GM06990 (cell line): ENCODE data around the gene HSPBP1.
"Not testable (repeated sequence)": the region's sequence is repeated elsewhere in the genome, so short reads cannot be mapped to it uniquely, and the experiment has no call there.

Source experiments
- DNase-seq: peaks from one replicate; pipeline ENCODE4 v3.0.0-alpha.2; 2011; ENCODE audit not compliant: insufficient read length; ENCODE audit errors: extremely low read depth
- H3K27me3 ChIP-seq: replicated peaks from 2 replicates; pipeline ENCODE4 v1.6.0; 2011; ENCODE audit warnings: low read length; ENCODE audit not compliant: control insufficient read depth, insufficient read depth
- H3K36me3 ChIP-seq: 2 replicates; pipeline ENCODE4 v1.5.1; 2011; ENCODE audit warnings: low read length; ENCODE audit not compliant: control insufficient read depth, insufficient read depth
- H3K4me3 ChIP-seq: replicated peaks from 2 replicates; pipeline ENCODE4 v1.5.1; 2011; ENCODE audit warnings: low read depth, mild to moderate bottlenecking, control low read depth, low read length
- CTCF ChIP-seq: IDR thresholded peaks from 2 replicates; pipeline ENCODE4 v1.5.1; 2011; ENCODE audit warnings: low read length, control low read depth, mild to moderate bottlenecking, inconsistent platforms; ENCODE audit not compliant: insufficient read depth, poor library complexity, severe bottlenecking

The HSPBP1 gene

GRCh38 chr19:55225415-55225958, 54.4 kb downstream of the HSPBP1 start:
- no peaks in the 10 kb centered on the region for H3K27me3 ChIP-seq
- TF ChIP-seq CTCF: no peak
- no peak overlapping the region for H3K4me3 ChIP-seq
- DNase-seq: no peak
- peaks cover 32% of the 10 kb centered on the region for H3K36me3 ChIP-seq

GRCh38 chr19:55224679-55225414, 55.1 kb downstream of the HSPBP1 start:
- not testable (repeated sequence) for H3K4me3 ChIP-seq, DNase-seq, H3K27me3 ChIP-seq
- peaks cover 31% of the 10 kb centered on the region for H3K36me3 ChIP-seq

GRCh38 chr19:55224038-55224665, 55.8 kb downstream of the HSPBP1 start:
- no peak for TF ChIP-seq CTCF
- Histone ChIP-seq H3K4me3 (no peak overlapping the region), H3K27me3 (no peaks in the 10 kb centered on the region), H3K36me3 (peaks cover 28% of the 10 kb centered on the region)
- DNase-seq: no peak

- H3K4me3 ChIP-seq: no peak overlapping the region
- DNase-seq: no peak
- peaks cover 22% of the 10 kb centered on the region for H3K36me3 ChIP-seq
- H3K27me3 ChIP-seq: no peaks in the 10 kb centered on the region
- no peak for TF ChIP-seq CTCF
These were observed 56.4 kb downstream of the HSPBP1 start for GRCh38 chr19:55223291-55224037.

GRCh38 chr19:55220525-55220924, 59.4 kb downstream of the HSPBP1 start:
- DNase-seq: no peak
- no peak for TF ChIP-seq CTCF
- Histone ChIP-seq H3K4me3 (no peak overlapping the region), H3K27me3 (no peaks in the 10 kb centered on the region), H3K36me3 (peaks cover 4% of the 10 kb centered on the region)
